ENCODE results near the gene DIRAS1.

DIRAS1 gene

DNA sequence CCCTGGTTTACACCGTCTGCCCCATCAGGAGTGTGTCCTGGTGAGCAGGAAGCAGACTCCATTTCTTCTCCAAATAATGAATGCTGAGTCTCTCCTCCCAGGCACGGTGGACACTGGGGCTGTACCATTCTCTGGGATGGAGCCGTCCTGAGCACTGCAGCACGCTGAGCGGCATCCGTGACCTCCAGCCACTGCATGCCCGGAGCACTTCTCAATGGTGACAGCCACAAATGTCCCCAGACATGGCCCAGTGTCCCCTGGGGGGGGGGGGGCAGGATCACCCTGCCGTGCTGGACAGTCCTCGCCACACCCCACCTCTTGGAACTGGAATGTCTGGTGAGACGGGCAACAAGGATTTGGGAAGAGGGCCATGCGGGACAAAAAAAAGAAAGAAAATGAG, 56.1 kb downstream of the DIRAS1 start:
- TF ChIP-seq, protein P1, sequence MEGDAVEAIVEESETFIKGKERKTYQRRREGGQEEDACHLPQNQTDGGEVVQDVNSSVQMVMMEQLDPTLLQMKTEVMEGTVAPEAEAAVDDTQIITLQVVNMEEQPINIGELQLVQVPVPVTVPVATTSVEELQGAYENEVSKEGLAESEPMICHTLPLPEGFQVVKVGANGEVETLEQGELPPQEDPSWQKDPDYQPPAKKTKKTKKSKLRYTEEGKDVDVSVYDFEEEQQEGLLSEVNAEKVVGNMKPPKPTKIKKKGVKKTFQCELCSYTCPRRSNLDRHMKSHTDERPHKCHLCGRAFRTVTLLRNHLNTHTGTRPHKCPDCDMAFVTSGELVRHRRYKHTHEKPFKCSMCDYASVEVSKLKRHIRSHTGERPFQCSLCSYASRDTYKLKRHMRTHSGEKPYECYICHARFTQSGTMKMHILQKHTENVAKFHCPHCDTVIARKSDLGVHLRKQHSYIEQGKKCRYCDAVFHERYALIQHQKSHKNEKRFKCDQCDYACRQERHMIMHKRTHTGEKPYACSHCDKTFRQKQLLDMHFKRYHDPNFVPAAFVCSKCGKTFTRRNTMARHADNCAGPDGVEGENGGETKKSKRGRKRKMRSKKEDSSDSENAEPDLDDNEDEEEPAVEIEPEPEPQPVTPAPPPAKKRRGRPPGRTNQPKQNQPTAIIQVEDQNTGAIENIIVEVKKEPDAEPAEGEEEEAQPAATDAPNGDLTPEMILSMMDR (IDR thresholded peaks at IDR 0.05; ENCODE audit: insufficient read depth, missing control alignments) = no peak
- DNase-seq (ENCODE audit: insufficient read length, low spot score) = no peak
- no peak for FAIRE-seq

Data from D721Med (cell line).